ENCODE results near the gene PXDN.

PXDN gene

DNA sequence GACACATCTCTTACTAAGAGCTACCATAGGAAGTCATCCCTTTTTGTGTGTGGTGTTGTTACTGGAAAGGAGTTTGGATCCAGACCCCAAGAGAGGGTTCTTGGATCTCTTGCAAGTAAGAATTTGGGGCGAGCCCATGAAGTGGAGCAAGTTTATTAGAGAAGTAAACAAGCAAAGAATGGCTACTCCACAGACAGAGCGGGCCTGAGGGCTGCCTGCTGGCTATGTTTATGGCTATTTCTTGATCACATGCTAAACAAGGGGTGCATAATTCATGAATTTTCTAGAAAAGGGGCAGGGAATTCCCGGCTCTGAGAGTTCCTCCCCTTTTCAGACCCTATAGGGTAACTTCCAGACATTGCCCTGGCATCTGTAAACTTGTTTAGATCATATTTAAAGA lies 30.6 kb upstream of the PXDN start (continued):
- TF ChIP-seq, protein P1, sequence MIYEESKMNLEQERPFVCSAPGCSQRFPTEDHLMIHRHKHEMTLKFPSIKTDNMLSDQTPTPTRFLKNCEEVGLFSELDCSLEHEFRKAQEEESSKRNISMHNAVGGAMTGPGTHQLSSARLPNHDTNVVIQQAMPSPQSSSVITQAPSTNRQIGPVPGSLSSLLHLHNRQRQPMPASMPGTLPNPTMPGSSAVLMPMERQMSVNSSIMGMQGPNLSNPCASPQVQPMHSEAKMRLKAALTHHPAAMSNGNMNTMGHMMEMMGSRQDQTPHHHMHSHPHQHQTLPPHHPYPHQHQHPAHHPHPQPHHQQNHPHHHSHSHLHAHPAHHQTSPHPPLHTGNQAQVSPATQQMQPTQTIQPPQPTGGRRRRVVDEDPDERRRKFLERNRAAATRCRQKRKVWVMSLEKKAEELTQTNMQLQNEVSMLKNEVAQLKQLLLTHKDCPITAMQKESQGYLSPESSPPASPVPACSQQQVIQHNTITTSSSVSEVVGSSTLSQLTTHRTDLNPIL (CRISPR knock-in tag; IDR thresholded peaks at IDR 0.05; ENCODE audit: low read depth): no peak
- no peak for TF ChIP-seq ARNTL (CRISPR knock-in tag; IDR thresholded peaks at IDR 0.05; ENCODE audit: borderline replicate concordance, low read depth)
- no peak for TF ChIP-seq ZNF8 (CRISPR knock-in tag; IDR thresholded peaks at IDR 0.05)
- TF ChIP-seq, protein P2, sequence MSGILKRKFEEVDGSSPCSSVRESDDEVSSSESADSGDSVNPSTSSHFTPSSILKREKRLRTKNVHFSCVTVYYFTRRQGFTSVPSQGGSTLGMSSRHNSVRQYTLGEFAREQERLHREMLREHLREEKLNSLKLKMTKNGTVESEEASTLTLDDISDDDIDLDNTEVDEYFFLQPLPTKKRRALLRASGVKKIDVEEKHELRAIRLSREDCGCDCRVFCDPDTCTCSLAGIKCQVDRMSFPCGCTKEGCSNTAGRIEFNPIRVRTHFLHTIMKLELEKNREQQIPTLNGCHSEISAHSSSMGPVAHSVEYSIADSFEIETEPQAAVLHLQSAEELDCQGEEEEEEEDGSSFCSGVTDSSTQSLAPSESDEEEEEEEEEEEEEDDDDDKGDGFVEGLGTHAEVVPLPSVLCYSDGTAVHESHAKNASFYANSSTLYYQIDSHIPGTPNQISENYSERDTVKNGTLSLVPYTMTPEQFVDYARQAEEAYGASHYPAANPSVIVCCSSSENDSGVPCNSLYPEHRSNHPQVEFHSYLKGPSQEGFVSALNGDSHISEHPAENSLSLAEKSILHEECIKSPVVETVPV (CRISPR knock-in tag; IDR thresholded peaks at IDR 0.05): no peak
- TF ChIP-seq, protein P3, sequence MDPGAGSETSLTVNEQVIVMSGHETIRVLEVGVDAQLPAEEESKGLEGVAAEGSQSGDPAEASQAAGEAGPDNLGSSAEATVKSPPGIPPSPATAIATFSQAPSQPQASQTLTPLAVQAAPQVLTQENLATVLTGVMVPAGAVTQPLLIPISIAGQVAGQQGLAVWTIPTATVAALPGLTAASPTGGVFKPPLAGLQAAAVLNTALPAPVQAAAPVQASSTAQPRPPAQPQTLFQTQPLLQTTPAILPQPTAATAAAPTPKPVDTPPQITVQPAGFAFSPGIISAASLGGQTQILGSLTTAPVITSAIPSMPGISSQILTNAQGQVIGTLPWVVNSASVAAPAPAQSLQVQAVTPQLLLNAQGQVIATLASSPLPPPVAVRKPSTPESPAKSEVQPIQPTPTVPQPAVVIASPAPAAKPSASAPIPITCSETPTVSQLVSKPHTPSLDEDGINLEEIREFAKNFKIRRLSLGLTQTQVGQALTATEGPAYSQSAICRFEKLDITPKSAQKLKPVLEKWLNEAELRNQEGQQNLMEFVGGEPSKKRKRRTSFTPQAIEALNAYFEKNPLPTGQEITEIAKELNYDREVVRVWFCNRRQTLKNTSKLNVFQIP (CRISPR knock-in tag; IDR thresholded peaks at IDR 0.05; ENCODE audit: borderline replicate concordance, low read depth): no peak
- no peak for TF ChIP-seq PPARA (CRISPR knock-in tag; IDR thresholded peaks at IDR 0.05; ENCODE audit: borderline replicate concordance)
- TF ChIP-seq ZFP30 (CRISPR knock-in tag; IDR thresholded peaks at IDR 0.05): no peak
- no peak for TF ChIP-seq ZFP3 (CRISPR knock-in tag; IDR thresholded peaks at IDR 0.05)
- no peak for TF ChIP-seq ISL1 (CRISPR knock-in tag; IDR thresholded peaks at IDR 0.05)

DNA sequence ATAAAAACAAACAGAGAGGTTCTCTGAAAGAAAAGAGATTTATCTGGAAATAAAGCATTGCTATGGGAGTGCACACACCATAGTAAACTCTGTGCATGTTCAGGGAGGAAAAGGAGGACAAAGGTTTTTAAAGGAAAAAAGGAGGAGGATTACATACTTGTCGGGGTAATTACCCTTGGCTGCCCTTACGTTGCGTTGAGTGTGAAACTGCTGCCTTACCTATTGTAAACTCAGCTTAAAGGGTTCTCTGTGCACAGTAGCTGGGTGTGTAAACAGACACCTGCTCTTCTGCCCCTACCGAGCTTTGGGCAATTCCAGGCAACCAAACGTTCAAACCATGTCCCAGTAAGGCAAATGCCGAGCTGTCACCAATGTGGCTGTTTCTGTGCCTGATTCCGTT lies 29.6 kb upstream of the PXDN start:
- no peak for ATAC-seq
- TF ChIP-seq ZFP3 (CRISPR knock-in tag; IDR thresholded peaks at IDR 0.05) (no peak), SNAI2 (CRISPR knock-in tag; IDR thresholded peaks at IDR 0.05) (no peak), ESRRG (CRISPR knock-in tag; IDR thresholded peaks at IDR 0.05) (no peak), RARB (CRISPR knock-in tag; IDR thresholded peaks at IDR 0.05) (no peak), ZC3H10 (CRISPR knock-in tag; IDR thresholded peaks at IDR 0.05) (no peak), CSDC2 (CRISPR knock-in tag; IDR thresholded peaks at IDR 0.05) (no peak), ZNF565 (CRISPR knock-in tag; conservative IDR thresholded peaks at IDR 0.05; ENCODE audit: low read depth) (no peak), OSR1 (CRISPR knock-in tag; IDR thresholded peaks at IDR 0.05) (no peak), ZNF8 (CRISPR knock-in tag; IDR thresholded peaks at IDR 0.05) (no peak), ZFP30 (CRISPR knock-in tag; IDR thresholded peaks at IDR 0.05) (no peak), TCF4 (CRISPR knock-in tag; IDR thresholded peaks at IDR 0.05; ENCODE audit: borderline replicate concordance) (no peak), GLIS3 (CRISPR knock-in tag; IDR thresholded peaks at IDR 0.05) (no peak), PPARA (CRISPR knock-in tag; IDR thresholded peaks at IDR 0.05; ENCODE audit: borderline replicate concordance) (no peak), ZNF70 (CRISPR knock-in tag; IDR thresholded peaks at IDR 0.05) (no peak), ARNTL (CRISPR knock-in tag; IDR thresholded peaks at IDR 0.05; ENCODE audit: borderline replicate concordance, low read depth) (no peak), BACH2 (CRISPR knock-in tag; IDR thresholded peaks at IDR 0.05; ENCODE audit: borderline replicate concordance) (no peak), ISL1 (CRISPR knock-in tag; IDR thresholded peaks at IDR 0.05) (no peak), TOX (CRISPR knock-in tag; IDR thresholded peaks at IDR 0.05; ENCODE audit: borderline replicate concordance) (no peak)
- TF ChIP-seq, protein P4, sequence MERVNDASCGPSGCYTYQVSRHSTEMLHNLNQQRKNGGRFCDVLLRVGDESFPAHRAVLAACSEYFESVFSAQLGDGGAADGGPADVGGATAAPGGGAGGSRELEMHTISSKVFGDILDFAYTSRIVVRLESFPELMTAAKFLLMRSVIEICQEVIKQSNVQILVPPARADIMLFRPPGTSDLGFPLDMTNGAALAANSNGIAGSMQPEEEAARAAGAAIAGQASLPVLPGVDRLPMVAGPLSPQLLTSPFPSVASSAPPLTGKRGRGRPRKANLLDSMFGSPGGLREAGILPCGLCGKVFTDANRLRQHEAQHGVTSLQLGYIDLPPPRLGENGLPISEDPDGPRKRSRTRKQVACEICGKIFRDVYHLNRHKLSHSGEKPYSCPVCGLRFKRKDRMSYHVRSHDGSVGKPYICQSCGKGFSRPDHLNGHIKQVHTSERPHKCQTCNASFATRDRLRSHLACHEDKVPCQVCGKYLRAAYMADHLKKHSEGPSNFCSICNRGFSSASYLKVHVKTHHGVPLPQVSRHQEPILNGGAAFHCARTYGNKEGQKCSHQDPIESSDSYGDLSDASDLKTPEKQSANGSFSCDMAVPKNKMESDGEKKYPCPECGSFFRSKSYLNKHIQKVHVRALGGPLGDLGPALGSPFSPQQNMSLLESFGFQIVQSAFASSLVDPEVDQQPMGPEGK (CRISPR knock-in tag; IDR thresholded peaks at IDR 0.05; ENCODE audit: borderline replicate concordance): no peak
- TF ChIP-seq, protein P3 (CRISPR knock-in tag; IDR thresholded peaks at IDR 0.05; ENCODE audit: borderline replicate concordance, low read depth): no peak

DNA sequence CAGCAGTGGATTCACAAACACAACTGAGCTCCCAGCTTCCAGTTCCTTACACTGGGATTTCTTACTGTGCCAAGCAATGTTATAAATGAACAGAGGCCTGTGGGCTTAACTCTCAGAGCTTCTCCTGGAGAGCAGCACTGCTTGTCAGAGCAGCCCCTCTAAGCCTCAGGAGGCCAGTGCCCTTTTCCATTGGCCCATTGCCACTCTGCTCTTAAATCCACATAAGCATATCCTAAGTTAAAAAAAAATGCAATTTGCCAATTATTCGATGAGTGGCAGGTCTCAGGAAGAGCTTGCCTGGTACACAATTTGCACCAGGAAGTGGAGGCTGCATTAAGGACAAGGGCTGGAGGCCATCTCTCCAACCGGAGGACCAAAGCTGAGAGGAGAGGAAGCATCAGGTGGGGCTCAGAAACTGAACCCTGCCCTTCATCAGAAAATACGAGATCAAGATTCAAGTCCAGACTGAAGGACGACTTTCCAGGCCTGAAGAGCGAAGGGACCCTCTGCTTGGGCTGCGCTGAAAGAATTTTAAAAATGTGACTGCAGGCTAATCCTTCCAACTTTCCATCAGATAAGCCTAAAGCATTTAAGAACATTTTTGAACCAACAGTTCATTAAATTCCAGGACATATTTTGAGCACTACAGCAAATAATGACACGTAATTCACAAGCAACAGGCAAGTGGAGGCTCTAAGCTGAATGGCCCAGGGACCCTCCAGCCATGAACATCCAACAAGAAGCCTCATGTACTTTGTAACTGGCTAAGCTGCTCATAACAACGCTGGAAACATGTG lies 28.4 kb upstream of the PXDN start:
- no peak; the same call in 2 of the 3 replicates for ATAC-seq
- TF ChIP-seq, protein P2 (CRISPR knock-in tag; IDR thresholded peaks at IDR 0.05): no peak
- no peak for TF ChIP-seq BACH2 (CRISPR knock-in tag; IDR thresholded peaks at IDR 0.05; ENCODE audit: borderline replicate concordance)
- no peak for TF ChIP-seq TCF4 (CRISPR knock-in tag; IDR thresholded peaks at IDR 0.05; ENCODE audit: borderline replicate concordance)
- TF ChIP-seq, protein P3 (CRISPR knock-in tag; IDR thresholded peaks at IDR 0.05; ENCODE audit: borderline replicate concordance, low read depth): no peak
- no peak for TF ChIP-seq ZNF565 (CRISPR knock-in tag; conservative IDR thresholded peaks at IDR 0.05; ENCODE audit: low read depth)
- no peak for TF ChIP-seq SNAI2 (CRISPR knock-in tag; IDR thresholded peaks at IDR 0.05)
- no peak for TF ChIP-seq GLIS3 (CRISPR knock-in tag; IDR thresholded peaks at IDR 0.05)
